ENCODE results near the gene KCNA3.

GRCh38 chr1:110718452-110718851 is 43.7 kb upstream of the KCNA3 start:
- TF ChIP-seq CTCF (IDR thresholded peaks at IDR 0.05) (no peak), POLR2A (IDR thresholded peaks at IDR 0.05) (no peak)
